ENCODE data around the gene SLIT3. TPM values are rescaled to one million over a fixed set of nuclear protein-coding genes. Genes with fewer than 3 reads are reported as not detected.
A peak's percentile ranks its signal among the peaks of the same experiment; 100 is the strongest.

Gene SLIT3
- total RNA-seq, 1 donor from 2014 or later, result 70.0 TPM

GRCh38 chr5:169085212-169085611, 215.7 kb downstream of the SLIT3 start:
- no peaks in the 10 kb centered on the region for H3K4me1 ChIP-seq
- TF ChIP-seq CTCF (IDR thresholded peaks at IDR 0.05), result no peak
- H3K9me3 ChIP-seq, result no peaks in the 10 kb centered on the region
- no peak overlapping the region for H3K27ac ChIP-seq
- no peak for DNase-seq
- H3K36me3 ChIP-seq, result no peaks in the 10 kb centered on the region
- intact Hi-C loops (cut with DNase I), result no loop called here
- ATAC-seq, result no peak
- H3K4me3 ChIP-seq, result no peak overlapping the region
- no peaks in the 10 kb centered on the region for H3K27me3 ChIP-seq

- H3K4me1 ChIP-seq, result no peaks in the 10 kb centered on the region
- H3K27me3 ChIP-seq, result no peaks in the 10 kb centered on the region
- H3K4me3 ChIP-seq, result no peak overlapping the region
- ATAC-seq (no peak), DNase-seq (no peak)
- intact Hi-C loops (cut with DNase I), result no loop called here
- H3K36me3 ChIP-seq, result no peaks in the 10 kb centered on the region
- no peak for TF ChIP-seq CTCF (IDR thresholded peaks at IDR 0.05)
- no peak overlapping the region for H3K27ac ChIP-seq
- H3K9me3 ChIP-seq, result no peaks in the 10 kb centered on the region
Measured at GRCh38 chr5:169084775-169085174, 216.2 kb downstream of the SLIT3 start.

- no peaks in the 10 kb centered on the region for H3K27me3 ChIP-seq
- no peak for TF ChIP-seq CTCF (IDR thresholded peaks at IDR 0.05)
- ATAC-seq, result peak; percentile 23
- no peaks in the 10 kb centered on the region for H3K9me3 ChIP-seq
- H3K36me3 ChIP-seq, result no peaks in the 10 kb centered on the region
- no peaks in the 10 kb centered on the region for H3K4me1 ChIP-seq
- intact Hi-C loops (cut with DNase I), result no loop called here
- DNase-seq, result no peak
- no peak overlapping the region for H3K4me3 ChIP-seq
- no peak overlapping the region for H3K27ac ChIP-seq
Measured at GRCh38 chr5:169083394-169084018, 217.4 kb downstream of the SLIT3 start.

GRCh38 chr5:169081000-169081724, 219.8 kb downstream of the SLIT3 start:
- H3K4me1 ChIP-seq, result no peaks in the 10 kb centered on the region
- H3K27ac ChIP-seq, result no peak overlapping the region
- no peak overlapping the region for H3K4me3 ChIP-seq
- no peak for TF ChIP-seq CTCF (IDR thresholded peaks at IDR 0.05)
- intact Hi-C loops (cut with DNase I), result no loop called here
- DNase-seq, result no peak
- no peaks in the 10 kb centered on the region for H3K27me3 ChIP-seq
- H3K9me3 ChIP-seq, result no peaks in the 10 kb centered on the region
- no peak for ATAC-seq
- H3K36me3 ChIP-seq, result no peaks in the 10 kb centered on the region

- H3K27ac ChIP-seq, result no peak overlapping the region
- H3K36me3 ChIP-seq, result no peaks in the 10 kb centered on the region
- intact Hi-C loops (cut with DNase I), result no loop called here
- no peak for TF ChIP-seq CTCF (IDR thresholded peaks at IDR 0.05)
- H3K9me3 ChIP-seq, result no peaks in the 10 kb centered on the region
- no peaks in the 10 kb centered on the region for H3K27me3 ChIP-seq
- DNase-seq (no peak), ATAC-seq (peak; percentile 32)
- H3K4me3 ChIP-seq, result no peak overlapping the region
- H3K4me1 ChIP-seq, result no peaks in the 10 kb centered on the region
Measured at GRCh38 chr5:169080448-169080911, 220.5 kb downstream of the SLIT3 start.

Measured in upper lobe of right lung (tissue), 1 donor.